HG02870 (cell line): ENCODE results near the gene PREX1.
"Not testable (repeated sequence)": the region's sequence is repeated elsewhere in the genome, so short reads cannot be mapped to it uniquely, and the experiment has no call there.

ENCODE experiments used
- ATAC-seq: cut with Tn5 transposase; IDR thresholded peaks from one replicate; pipeline ENCODE4 v1.9.1; 2021; ENCODE audit warnings: mild to moderate bottlenecking, moderate library complexity; ENCODE audit not compliant: unreplicated experiment

The PREX1 gene

DNA sequence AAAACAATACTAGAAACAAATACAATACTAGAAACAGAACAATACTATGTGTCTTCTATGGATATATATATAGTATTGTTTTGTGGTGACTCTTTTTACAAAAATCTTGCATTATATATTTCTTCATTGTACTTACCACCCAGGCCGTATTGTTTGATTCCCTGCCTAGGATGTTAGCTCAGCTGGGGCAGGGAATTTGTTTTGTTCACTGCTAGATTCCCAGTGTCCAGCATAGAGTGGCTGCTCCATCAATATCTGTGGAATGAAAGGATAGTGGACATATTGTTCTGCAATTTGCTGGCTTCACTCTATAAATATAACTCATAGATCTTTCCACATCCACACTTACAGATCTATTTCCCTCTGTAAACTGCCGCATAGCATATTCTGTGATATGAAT is 21.5 kb upstream of the PREX1 start:
- no peak for ATAC-seq

DNA sequence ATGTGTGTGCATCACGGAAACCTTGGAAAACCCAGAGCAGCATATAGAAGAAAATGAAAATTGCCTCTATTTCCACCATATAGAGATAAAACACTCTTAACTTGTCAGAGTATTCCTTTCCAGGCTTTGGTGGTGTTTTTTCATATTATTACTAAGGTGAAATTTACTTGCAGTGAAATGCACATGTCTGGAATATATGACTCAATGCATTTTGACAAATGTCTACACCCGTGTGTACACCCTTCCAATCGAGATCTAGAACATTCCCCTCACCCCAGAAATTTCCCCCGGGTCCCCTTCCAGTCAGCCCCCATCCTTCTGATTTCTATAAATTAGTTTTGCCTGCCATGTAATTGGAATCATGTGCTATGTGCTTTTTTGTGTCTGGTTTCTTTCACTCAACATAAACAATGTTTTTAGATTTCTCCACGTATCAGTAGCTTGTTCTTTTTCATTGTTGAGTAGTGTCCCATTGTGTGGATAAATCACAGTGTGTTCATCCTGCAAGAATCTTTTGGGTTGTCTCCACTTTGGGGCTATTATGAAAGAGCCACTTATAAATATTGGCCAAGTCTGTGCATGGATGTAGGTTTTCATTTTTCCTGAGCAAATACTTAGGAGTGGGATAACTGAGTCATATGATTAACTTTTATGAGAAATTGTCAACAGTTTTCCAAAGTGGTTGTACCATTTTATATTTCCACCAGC is 19.9 kb upstream of the PREX1 start:
- no peak for ATAC-seq

DNA sequence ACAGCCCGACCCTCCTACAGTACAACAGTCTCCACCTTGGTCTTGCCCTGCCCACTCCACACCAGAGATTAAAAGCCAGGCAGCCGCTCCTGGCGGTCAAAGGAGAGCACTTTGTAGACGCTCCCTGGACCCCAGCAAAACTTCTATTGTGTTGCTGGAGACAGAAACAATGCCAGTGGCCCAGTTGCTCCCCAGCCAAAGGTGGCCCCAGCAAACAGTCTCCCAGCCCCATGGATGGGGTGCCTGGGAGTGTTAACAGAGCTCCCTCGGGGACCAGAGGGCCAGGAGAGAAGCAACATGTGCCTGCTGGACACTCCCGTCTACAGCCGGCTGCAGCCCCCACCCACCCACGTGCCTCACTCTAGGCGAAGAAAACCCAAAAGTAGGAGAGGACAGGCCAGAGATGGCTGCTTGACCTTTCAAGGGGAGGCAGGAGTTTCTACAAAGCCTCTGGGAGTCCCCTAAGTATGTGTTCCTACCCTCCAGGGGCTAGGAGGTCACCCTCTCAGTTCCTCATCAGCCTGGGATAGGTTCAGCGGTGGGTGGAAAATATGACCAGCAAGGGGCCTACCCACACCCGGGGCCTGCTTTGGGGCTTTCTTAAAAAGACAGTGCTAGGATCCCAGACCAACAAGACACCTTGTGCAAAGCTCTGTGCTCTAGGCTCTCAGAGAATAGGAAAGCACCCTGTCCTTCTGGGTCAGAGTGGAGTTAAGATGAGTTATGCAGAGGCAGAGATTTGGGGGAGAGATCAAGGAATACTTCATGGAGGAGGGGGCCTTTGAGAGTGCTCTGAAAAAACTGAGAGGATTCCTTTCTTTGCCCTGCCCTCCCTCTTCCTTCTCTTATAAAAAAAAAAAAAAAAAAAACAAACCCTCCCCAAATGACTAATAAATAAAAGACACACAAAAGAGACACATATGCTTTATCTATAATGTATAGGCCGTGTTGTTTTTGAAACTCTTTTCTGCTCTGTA is 19.0 kb upstream of the PREX1 start:
- peak; percentile 95 for ATAC-seq

DNA sequence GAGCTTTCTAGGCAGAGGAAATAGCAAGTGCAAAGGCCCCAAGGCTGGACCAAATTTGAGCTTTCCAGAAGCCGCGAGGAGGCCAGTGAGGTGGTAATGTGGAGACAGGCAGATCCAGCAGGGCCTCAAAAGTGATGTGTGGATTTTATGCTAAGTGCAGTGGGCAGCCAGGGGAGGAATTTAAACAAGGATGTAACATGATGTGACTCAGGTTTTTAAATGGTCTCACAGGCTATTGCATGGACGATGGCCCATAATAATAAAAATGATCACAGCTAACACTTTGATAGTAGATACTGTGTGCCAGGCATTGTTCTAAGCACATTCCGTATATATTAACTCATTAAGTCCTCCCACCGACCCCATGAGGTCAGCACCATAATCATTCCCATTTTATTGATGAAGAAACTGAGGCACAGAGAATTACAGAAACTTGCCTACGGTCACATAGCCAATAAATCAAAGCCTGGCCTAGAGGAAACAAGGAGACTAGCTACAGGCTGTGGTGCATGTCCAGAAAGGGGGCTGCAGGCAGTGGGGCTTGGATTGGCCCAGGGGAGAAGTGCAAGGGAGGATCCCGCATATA is 18.0 kb upstream of the PREX1 start:
- ATAC-seq, result no peak

DNA sequence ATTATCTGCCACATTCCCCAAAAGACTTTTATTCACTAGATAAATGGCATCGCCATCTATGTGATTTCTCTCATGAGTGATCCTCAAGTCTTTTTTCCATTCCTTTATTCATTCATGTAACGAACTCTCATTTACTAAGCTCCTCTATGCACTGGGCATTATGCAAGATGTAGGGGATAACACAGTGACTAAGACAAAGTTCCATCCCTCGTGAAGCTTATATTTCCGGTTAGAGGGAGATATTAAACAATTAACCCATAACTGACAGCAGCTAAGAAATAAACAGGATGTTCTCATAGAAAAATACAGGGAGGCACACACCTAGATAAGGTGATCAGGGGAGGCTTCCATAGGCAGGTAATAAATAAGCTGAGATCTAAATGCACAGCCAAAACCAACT is 17.2 kb upstream of the PREX1 start:
- ATAC-seq, result no peak

DNA sequence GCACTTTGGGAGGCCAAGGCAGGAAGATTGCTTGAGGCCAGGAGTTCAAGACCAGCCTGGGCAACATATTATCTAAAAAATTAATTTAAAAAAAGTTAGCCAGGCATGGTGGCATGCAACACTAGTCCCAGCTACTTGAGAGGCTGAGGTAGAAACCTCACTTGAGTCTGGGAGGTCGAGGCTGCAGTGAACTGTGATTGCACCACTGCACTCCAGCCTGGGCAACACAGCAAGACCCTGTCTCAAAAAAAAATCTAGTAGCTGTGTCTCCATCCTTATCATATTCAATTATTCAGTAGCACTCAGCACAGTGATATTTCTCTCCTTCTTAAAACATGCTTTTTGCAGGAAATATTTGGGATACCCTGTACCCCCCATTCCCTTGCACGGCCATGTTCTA is 16.1 kb upstream of the PREX1 start:
- not testable (repeated sequence) for ATAC-seq

DNA sequence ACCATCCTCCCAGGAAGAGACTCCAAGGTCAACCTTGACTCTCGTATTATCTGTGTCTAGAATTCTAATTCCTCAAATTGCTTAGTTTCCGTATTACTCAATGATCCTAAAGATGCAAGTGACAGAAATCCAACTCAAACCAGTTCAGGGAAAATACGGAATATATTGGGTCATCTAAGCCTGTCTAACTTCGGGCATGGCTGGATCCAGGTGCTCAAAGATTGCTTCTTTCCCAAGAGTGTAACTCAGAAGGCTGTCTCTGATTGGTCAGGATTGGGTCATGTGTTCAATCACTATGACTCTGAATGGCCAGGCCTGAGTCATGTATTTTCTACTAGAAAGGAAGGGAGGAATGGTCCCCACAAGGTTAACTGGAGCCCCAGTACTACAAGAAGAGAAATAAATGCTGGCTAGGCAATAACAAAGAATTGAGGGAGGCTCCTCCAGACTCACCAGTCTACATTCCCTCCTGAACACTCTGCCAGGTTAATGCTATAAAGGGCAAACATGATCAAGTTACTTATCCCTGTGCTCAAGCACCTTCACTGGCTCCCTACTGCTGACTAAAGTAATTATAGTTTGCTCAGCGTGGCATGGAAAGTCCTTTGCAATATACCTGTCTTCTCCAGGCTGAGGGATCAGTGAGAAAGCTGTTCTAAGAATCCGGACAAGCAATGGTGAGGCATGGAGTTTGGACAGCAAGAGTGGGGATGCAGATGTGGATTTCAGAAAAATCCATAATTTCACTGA is 15.4 kb upstream of the PREX1 start:
- no peak for ATAC-seq

DNA sequence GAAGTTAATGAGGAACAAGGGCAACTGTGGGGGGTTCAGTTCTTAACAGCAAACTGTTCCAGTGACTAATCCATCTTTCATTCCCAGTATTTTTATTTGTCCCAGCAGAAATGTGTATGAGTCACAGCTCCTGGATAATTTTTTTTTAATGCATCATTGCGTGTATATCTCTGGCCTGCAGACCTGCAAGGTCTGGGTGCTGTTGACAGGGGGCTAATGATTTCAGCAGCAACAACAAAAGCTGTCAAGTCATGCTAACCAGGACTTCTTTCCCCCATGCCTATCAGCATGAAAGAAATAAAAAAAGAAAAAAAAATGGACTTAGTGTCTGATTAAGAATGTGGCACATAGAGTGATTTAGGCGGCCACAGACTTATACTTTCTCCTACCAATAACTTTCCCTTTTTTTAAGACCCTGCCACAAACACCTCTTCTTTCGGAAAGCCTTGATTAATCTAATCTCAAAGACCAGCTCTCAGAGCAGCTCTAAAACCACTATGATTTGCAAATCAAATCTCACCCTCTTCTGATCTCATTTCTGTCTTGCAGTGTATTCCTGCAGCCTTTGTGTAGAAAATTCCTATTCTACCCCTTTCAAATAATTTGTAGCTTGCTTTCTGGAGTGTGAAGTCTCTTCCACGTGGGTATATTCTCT is 14.2 kb upstream of the PREX1 start:
- no peak for ATAC-seq

DNA sequence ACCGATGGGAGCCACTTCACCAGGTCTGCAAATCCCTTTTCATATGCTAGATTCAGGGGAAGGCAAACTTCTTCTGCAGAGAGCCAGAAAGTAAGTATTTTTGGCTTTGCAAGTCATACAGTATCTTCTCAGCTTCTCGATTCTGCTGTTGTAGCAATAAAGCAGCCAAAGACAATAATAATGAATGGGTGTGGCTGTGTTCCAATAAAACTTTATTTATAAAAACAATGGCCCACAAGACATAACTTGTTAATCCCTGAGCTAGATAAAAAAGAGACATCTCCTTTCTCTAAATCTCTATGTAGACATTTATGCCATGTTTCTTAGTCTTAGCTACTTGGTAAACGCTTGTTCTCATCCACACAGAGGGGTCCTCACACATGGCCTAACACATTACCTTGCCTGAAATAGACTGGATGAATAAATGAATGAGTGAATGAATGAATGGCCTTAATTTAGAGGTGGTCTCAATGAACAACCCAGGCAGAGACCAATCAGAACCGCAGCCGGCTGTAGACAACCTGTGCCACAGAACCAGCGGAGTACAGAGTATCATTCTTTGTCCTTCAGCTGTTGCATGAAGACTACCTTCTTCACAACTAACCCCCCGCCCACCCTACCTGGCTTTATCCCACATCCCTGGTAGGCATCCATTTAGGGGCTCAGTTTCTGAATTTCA is 13.5 kb upstream of the PREX1 start:
- no peak for ATAC-seq

DNA sequence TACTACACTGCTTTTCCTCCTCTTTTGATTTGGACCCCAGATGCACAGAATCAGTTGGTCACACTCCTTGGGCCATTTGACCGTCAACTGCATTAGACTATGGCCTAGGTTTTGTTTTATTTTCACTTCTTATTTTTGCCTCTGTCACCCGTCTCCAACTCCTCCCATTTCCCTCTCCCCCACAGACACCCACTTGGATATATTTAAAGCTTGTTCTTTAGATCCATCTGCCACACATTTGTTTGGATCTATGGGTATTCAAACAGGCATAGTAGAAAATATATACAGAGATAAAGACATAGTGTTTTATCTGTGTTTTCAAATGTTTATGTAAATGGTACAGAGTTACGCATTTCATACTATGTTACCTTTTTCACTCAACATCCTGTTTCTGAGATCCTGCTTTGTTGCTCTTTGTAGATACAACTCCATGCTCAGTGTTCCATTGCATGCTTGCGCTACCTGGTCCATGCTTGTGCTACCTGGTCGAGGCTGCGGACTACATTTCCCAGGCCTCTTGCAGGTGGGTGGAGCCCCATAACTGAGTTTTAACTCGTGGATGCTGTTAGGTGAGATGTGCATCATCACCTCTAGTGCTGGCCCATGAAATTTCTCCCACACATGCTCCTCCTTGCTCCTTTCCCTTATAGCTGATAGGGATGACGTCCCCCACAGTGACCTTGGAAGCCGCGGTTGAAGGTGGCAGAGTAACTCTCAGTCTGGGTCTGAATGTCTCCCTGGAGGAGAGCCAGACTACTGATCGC is 11.5 kb upstream of the PREX1 start:
- peak; percentile 55 for ATAC-seq

DNA sequence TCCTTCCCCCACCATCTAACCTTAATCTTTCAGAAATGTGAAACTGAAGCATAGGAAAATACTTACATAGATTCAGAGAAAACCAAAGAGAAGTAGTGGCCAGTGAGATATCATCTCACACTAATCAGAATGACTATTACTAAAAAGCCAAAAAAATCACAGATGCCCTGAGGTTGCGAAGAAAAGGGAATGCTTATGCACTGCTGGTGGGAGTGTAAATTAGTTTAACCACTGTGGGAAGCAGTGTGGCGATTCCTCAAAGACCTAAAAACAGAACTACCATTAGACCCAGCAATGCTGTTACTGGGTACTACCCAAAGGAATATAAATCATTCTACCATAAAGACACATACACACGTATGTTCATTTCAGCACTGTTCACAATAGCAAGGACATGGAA is 9.2 kb upstream of the PREX1 start:
- ATAC-seq, result no peak

DNA sequence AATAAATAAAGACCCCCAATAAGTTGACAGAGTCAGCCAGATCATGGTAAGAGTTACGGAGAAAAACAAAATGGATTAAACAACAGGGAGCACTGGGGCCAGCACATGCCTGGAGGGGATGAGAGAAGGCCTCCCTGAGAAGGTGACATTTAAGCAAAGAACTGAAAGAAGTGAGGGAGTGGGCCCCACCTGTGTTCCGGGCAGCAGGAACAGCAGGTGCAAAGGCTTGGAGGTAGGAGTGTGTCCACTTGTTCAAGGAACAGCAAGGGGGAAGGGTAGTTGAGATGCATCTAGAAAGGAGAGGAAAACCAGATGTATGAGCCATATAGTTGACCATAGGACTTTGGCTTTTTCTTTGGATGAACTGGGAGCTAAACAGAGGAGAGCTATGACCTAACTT is 7.6 kb upstream of the PREX1 start:
- no peak for ATAC-seq

DNA sequence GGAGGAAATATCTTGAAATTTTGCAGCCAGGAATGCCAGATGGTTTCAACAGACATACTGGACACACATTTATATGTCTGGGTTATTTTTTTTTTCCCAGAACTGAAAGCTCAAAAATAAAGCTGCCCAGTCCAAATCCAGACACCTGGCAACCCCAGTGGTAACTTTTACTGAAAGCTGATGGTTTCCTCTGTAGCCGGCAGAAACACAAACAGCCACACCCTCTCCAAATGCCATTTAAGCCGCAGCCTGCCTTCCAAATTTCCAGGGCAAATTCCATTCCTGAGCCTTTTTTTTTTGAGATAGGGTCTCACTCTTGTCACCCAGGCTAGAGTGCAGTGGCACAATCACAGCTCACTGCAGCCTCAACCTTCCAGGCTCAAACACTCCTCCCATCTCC is 6.5 kb upstream of the PREX1 start:
- no peak for ATAC-seq

DNA sequence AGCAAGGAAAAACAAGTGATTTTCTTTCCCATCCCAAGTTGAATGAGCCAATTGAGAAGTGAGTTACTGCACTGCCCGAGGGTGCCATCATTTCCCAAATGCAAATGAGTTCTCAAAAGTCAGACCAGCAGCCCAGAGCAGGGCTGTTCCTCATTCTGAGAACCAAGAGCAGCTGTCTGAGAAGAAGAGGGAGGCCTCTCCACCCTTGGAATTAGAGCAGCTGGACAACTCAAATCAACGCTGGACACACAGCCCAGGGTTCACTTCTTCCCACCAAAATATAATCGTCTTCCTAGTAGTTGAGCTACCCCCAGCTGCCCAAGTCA is 4.6 kb upstream of the PREX1 start:
- ATAC-seq, result no peak

DNA sequence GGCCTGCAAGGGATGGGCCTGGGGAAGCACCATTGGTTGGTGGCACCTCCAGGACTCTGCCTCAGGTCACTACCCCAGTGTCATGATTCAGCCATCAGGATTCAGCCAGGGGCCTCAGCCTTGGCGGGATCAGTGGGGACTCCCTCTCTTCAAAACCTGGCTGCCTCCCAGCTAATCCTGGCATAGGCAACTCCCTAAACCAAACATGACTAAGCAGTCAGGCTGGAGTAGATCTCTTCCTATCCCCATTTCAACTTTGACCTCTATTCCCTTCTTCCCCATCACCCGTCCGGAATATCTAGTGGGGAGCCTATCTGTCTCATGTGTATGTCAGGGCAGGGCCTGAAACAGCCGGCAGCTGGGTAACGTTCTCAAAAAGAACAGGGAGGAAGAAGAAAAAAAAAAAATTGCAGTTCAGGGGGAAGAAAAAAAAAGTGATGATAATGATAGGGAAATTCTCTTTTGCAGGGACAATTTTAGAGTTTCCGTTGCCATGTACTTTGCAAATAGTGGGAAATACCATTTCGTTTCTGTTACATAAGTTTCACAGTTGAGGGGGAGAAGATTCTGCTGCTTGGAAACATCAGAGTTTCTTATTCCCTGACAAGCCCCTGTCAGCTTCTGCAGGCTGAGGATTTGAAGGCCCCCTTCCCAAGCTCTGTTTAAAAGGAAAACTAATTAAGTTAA is 4.1 kb upstream of the PREX1 start:
- no peak for ATAC-seq

DNA sequence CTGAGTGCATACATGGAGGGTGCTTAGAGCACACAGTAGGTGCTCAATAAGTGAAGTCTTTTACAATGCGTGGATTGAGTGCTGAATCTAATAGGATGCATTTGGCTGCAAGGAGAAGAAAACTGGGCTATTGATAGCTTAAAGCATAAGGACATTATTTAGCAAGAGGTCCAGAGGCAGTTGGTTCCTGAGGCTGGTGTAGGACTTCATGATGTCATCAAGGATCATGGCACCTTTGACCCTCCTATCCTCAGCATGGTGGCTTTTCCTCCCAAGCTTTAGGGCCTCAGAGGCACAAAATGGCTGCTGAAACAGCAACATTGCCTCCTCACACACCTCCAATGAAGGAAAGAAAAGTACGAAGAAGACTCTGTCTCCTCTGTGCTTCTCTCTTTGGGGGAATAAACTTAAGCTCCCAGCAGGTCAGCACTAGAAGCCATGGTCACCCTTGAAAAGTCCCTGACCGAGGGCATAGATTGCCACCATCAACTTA is 3.1 kb upstream of the PREX1 start:
- ATAC-seq, result no peak

DNA sequence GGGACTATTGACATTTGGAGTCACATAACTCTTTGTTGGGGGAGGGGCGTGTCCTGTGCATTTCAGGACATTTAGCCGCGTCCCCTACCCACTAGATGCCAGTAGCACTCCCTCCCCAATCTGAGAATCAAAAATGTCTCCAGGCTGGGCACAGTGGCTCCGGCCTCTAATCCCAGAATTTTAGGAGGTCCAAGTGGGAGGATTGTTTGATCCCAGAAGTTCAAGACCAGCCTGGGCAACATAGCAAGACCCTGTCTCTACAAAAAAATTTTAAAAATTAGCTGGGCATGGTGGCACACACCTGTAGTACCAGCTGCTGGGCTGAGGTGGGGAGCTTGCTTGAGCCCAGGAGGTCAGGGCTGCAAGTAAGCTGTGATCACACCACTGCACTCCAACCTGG is 2.1 kb upstream of the PREX1 start:
- no peak for ATAC-seq

DNA sequence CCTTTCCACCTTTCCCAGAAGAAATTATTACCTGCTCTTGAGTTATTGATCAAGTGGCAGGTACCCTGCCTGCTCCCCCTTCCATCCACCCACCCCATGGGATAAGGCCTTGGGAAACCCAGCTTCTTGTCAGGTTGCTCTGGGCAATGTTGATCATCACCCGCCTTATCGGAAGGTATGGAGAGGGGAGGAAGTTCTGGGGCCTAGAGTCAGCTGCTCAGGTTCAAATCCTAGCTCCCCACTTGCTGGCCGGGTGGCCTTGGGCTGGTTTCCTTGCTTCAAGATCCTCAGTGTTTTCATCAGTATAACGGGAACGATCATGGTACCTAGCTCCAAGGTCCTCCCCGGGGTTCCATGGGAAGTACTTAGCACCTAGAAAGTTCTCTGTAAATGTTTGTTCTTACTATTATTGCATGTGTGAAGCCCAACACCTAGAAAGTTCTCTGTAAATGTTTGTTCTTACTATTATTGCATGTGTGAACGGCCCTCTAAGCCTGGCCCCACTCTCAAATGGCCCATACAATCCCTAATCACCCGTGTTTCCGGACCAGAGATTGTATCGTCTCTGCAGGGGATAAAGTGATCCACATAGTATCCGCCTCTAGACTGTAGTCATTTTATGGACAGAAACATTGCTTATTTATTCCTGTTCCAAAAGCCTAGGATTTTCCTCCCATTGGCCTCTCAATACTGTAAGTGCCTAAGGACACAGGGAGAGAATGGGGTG is 1.1 kb upstream of the PREX1 start:
- no peak for ATAC-seq
